ENCODE results near the gene CACNA2D1. TPM values are rescaled to one million over a fixed set of nuclear protein-coding genes. Genes with fewer than 3 reads are reported as not detected.

Gene CACNA2D1
- 12.8 TPM for polyA plus RNA-seq (2013, experiment 1 of 2)
- polyA plus RNA-seq (2013, experiment 2 of 2), result 13.3 TPM

DNA sequence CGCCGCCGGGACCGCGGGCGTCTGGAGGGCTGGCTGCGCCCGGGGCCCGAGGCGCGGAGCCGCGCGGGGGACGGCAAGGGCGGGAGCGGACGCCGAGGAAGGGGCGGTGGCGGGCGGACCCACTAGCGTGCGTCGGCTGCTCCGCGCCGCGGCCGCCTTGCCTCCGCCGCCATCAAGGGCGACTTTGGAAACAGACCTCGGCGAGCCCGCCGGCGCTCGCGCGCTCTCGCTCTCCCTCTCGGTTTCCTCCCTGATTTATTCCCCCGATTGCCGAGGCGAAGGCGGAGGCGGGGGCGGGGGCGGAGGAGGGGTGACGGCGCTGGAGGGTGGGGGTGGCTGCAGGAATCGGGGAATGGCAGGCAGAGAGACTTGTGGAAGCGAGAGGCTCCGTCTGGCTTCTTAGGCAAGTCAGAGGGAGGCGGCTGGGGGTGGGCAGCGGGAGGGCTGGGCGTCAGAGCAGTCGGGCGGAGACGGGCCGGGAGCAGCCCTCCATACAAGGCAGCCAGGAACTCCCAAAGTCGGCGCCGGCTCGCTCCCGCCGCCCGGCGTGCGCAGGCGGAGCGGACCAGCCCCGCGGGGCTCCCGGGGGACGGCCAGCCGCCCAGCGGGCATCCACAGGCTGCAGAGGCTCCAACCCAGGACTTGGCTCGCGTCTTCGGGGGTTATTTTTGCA, at the start of gene CACNA2D1:
TSS of gene CACNA2D1 (minus strand) at position 231 of the 673 bp plus-strand sequence.
- no peaks in the 10 kb centered on the region for H3K36me3 ChIP-seq (ENCODE audit: control insufficient read depth, insufficient read depth, low read length)
- H3K18ac ChIP-seq (ENCODE audit: low read length), result peak within 1 kb of the TSS; percentile 68
- no peak within 1 kb of the TSS for H2AK5ac ChIP-seq (ENCODE audit: low read length)
- peak; percentile 93 for DNase-seq
- no CpG with 5 or more reads among the region's 82 CpGs for WGBS (ENCODE audit: extremely low coverage, insufficient coverage, low lambda C conversion rate)
- H3K79me1 ChIP-seq (ENCODE audit: low read length), result no peaks in the 10 kb centered on the region
- H3K4me2 ChIP-seq (ENCODE audit: low read length), result peak within 1 kb of the TSS; percentile 96
- H2BK5ac ChIP-seq (ENCODE audit: low read length), result peak within 1 kb of the TSS; percentile 18
- peak within 1 kb of the TSS; percentile 48 for H3K23ac ChIP-seq (ENCODE audit: low read length)
- H3K4ac ChIP-seq (ENCODE audit: low read depth, low read length), result peak within 1 kb of the TSS; percentile 61
- H2BK120ac ChIP-seq (ENCODE audit: low read depth, low read length), result peak within 1 kb of the TSS; percentile 83
- H3K27ac ChIP-seq (ENCODE audit: low read depth, low read length), result peak within 1 kb of the TSS; percentile 90
- peak within 1 kb of the TSS; percentile 73 for H3K9ac ChIP-seq (ENCODE audit: low read length)
- H3K4me1 ChIP-seq (ENCODE audit: control insufficient read depth, low read depth, low read length), result peaks cover 2% of the 10 kb centered on the region
- peak within 1 kb of the TSS; percentile 42 for H2BK15ac ChIP-seq (replicated peaks; ENCODE audit: low read depth)
- H3K27me3 ChIP-seq (ENCODE audit: insufficient read depth, low read length, poor library complexity), result no peaks in the 10 kb centered on the region
- peak within 1 kb of the TSS; percentile 87 for H3K56ac ChIP-seq (ENCODE audit: low read length)
- peaks cover 5% of the 10 kb centered on the region for H3K79me2 ChIP-seq (ENCODE audit: control insufficient read depth, insufficient read depth, low read length)
- H4K8ac ChIP-seq (ENCODE audit: low read depth, low read length), result peak within 1 kb of the TSS; percentile 88
- peak within 1 kb of the TSS; percentile 80 for H3K4me3 ChIP-seq (ENCODE audit: low read length)
- H4K5ac ChIP-seq (ENCODE audit: low read length), result no peak within 1 kb of the TSS

DNA sequence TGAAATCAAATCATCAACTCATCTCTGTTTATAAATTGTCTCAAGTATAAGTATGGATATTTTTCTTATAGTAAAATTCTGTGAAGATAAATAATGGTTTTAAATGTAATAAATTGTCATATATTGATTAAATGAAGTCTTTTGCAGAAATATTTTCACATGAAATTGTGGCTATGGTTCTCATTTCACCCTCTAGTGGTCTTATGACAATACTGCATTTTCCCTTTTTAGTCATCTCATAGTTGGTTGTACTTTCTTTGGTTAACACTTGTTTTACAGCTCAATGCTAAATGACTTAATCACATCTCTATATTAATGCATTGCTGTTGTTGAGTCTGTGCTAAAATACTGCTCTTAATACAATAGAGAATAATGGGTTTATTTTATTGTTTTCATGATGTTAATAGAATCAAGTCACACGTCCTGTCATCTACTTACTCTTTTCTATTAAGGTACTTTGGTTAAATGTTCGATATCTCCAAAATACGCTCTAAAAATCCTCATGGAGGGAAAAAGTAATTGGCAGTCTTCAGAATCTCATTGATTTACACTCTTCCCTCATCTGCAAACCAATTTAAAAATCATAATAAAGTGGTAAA, 38.0 kb upstream of the CACNA2D1 start:
- H3K27ac ChIP-seq (ENCODE audit: low read depth, low read length), result no peak overlapping the region
- no peaks in the 10 kb centered on the region for H3K79me2 ChIP-seq (ENCODE audit: control insufficient read depth, insufficient read depth, low read length)
- no peak overlapping the region for H3K56ac ChIP-seq (ENCODE audit: low read length)
- H3K36me3 ChIP-seq (ENCODE audit: control insufficient read depth, insufficient read depth, low read length), result no peaks in the 10 kb centered on the region
- no peaks in the 10 kb centered on the region for H3K27me3 ChIP-seq (ENCODE audit: insufficient read depth, low read length, poor library complexity)
- H3K4me3 ChIP-seq (ENCODE audit: low read length), result no peak overlapping the region
- no peak overlapping the region for H3K18ac ChIP-seq (ENCODE audit: low read length)
- no peak overlapping the region for H3K23ac ChIP-seq (ENCODE audit: low read length)
- no peak overlapping the region for H2BK120ac ChIP-seq (ENCODE audit: low read depth, low read length)
- H2BK15ac ChIP-seq (replicated peaks; ENCODE audit: low read depth), result no peak overlapping the region
- H4K8ac ChIP-seq (ENCODE audit: low read depth, low read length), result no peak overlapping the region
- H3K9ac ChIP-seq (ENCODE audit: low read length), result no peak overlapping the region
- no peaks in the 10 kb centered on the region for H3K4me1 ChIP-seq (ENCODE audit: control insufficient read depth, low read depth, low read length)
- H2AK5ac ChIP-seq (ENCODE audit: low read length), result no peak overlapping the region
- WGBS (ENCODE audit: extremely low coverage, insufficient coverage, low lambda C conversion rate), result no CpG with 5 or more reads among the region's 3 CpGs
- peak; percentile 23 for DNase-seq
- H4K5ac ChIP-seq (ENCODE audit: low read length), result no peak overlapping the region
- no peak overlapping the region for H3K4me2 ChIP-seq (ENCODE audit: low read length)
- H3K4ac ChIP-seq (ENCODE audit: low read depth, low read length), result no peak overlapping the region
- no peak overlapping the region for H2BK5ac ChIP-seq (ENCODE audit: low read length)
- H3K79me1 ChIP-seq (ENCODE audit: low read length), result no peaks in the 10 kb centered on the region

- Histone ChIP-seq H3K4me1 (ENCODE audit: control insufficient read depth, low read depth, low read length) (no peaks in the 10 kb centered on the region), H3K4ac (ENCODE audit: low read depth, low read length) (no peak overlapping the region), H3K79me2 (ENCODE audit: control insufficient read depth, insufficient read depth, low read length) (no peaks in the 10 kb centered on the region), H3K23ac (ENCODE audit: low read length) (no peak overlapping the region), H4K8ac (ENCODE audit: low read depth, low read length) (no peak overlapping the region), H4K5ac (ENCODE audit: low read length) (no peak overlapping the region), H3K4me3 (ENCODE audit: low read length) (no peak overlapping the region), H2AK5ac (ENCODE audit: low read length) (no peak overlapping the region), H3K9ac (ENCODE audit: low read length) (no peak overlapping the region), H3K18ac (ENCODE audit: low read length) (no peak overlapping the region), H3K27me3 (ENCODE audit: insufficient read depth, low read length, poor library complexity) (no peaks in the 10 kb centered on the region), H3K56ac (ENCODE audit: low read length) (no peak overlapping the region), H2BK15ac (replicated peaks; ENCODE audit: low read depth) (no peak overlapping the region), H2BK120ac (ENCODE audit: low read depth, low read length) (no peak overlapping the region), H3K4me2 (ENCODE audit: low read length) (no peak overlapping the region), H3K79me1 (ENCODE audit: low read length) (no peaks in the 10 kb centered on the region), H3K36me3 (ENCODE audit: control insufficient read depth, insufficient read depth, low read length) (no peaks in the 10 kb centered on the region), H2BK5ac (ENCODE audit: low read length) (no peak overlapping the region), H3K27ac (ENCODE audit: low read depth, low read length) (no peak overlapping the region)
- WGBS (ENCODE audit: extremely low coverage, insufficient coverage, low lambda C conversion rate), result no CpG with 5 or more reads among the region's 2 CpGs
- DNase-seq, result no peak
These were observed 34.3 kb upstream of the CACNA2D1 start for GRCh38 chr7:82477733-82478515.

DNA sequence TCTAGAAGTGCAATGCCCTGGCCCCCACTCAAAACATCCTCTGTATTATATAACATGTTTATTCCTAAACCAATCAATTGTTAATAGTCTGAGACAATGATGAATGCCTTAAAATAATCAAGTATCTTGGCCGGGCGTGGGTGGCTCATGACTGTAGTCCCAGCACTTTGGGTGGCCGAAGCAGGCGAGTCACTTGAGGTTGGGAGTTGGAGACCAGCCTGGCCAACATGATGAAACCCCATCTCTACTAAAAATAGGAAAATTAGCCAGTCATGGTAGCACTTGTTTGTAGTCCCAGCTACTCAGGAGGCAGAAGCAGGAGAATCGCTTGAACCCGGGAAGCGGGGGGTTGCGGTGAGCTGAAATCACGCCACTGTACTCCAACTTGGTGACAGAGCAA, 29.4 kb upstream of the CACNA2D1 start:
- Histone ChIP-seq H3K4me3 (ENCODE audit: low read length) (no peak overlapping the region), H3K4ac (ENCODE audit: low read depth, low read length) (no peak overlapping the region), H3K79me1 (ENCODE audit: low read length) (no peaks in the 10 kb centered on the region), H3K56ac (ENCODE audit: low read length) (no peak overlapping the region), H3K18ac (ENCODE audit: low read length) (no peak overlapping the region), H2BK120ac (ENCODE audit: low read depth, low read length) (no peak overlapping the region), H4K5ac (ENCODE audit: low read length) (no peak overlapping the region), H2BK5ac (ENCODE audit: low read length) (no peak overlapping the region), H2AK5ac (ENCODE audit: low read length) (no peak overlapping the region), H2BK15ac (replicated peaks; ENCODE audit: low read depth) (no peak overlapping the region), H3K9ac (ENCODE audit: low read length) (no peak overlapping the region), H4K8ac (ENCODE audit: low read depth, low read length) (no peak overlapping the region), H3K36me3 (ENCODE audit: control insufficient read depth, insufficient read depth, low read length) (no peaks in the 10 kb centered on the region), H3K79me2 (ENCODE audit: control insufficient read depth, insufficient read depth, low read length) (no peaks in the 10 kb centered on the region), H3K4me1 (ENCODE audit: control insufficient read depth, low read depth, low read length) (no peaks in the 10 kb centered on the region), H3K27me3 (ENCODE audit: insufficient read depth, low read length, poor library complexity) (no peaks in the 10 kb centered on the region), H3K27ac (ENCODE audit: low read depth, low read length) (no peak overlapping the region), H3K4me2 (ENCODE audit: low read length) (no peak overlapping the region), H3K23ac (ENCODE audit: low read length) (no peak overlapping the region)
- DNase-seq, result no peak
- no CpG with 5 or more reads among the region's 9 CpGs for WGBS (ENCODE audit: extremely low coverage, insufficient coverage, low lambda C conversion rate)

DNA sequence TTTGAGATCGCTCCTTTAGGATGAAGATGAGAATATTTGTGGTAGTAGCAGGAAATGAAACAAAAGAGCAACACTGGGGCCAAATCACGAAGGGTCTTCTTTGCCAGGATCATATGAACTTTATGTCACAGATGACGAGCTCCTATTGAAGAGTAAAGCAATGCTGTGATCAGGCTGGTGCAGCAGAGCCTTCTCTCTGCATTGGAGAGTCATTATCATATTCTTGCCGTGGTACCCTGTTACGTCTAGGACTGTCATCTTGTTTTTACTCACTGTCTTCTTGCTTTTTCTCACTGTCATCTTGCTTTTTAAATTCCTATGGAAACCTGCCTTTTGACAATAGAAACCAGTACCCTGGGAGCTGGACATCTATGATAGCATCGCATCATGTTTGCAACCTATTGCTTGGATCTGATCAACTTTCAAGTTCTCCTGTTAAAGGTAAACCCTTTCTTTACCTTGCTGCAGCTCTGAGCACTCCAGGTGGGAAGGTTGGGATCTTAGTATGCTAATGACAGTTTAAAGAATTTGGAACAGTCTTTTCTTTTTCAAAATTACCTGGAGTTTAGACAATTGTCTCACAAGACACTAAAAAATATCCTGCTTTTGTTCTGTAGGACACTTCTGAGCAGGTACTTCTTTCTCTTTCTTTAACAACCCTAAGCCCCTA, 27.9 kb upstream of the CACNA2D1 start:
- no CpG with 5 or more reads among the region's 6 CpGs for WGBS (ENCODE audit: extremely low coverage, insufficient coverage, low lambda C conversion rate)
- H3K4ac ChIP-seq (ENCODE audit: low read depth, low read length), result no peak overlapping the region
- no peaks in the 10 kb centered on the region for H3K79me2 ChIP-seq (ENCODE audit: control insufficient read depth, insufficient read depth, low read length)
- no peak overlapping the region for H3K18ac ChIP-seq (ENCODE audit: low read length)
- H3K27me3 ChIP-seq (ENCODE audit: insufficient read depth, low read length, poor library complexity), result no peaks in the 10 kb centered on the region
- H3K27ac ChIP-seq (ENCODE audit: low read depth, low read length), result no peak overlapping the region
- no peak overlapping the region for H3K9ac ChIP-seq (ENCODE audit: low read length)
- H2BK120ac ChIP-seq (ENCODE audit: low read depth, low read length), result no peak overlapping the region
- no peaks in the 10 kb centered on the region for H3K36me3 ChIP-seq (ENCODE audit: control insufficient read depth, insufficient read depth, low read length)
- H3K79me1 ChIP-seq (ENCODE audit: low read length), result no peaks in the 10 kb centered on the region
- no peak overlapping the region for H3K4me2 ChIP-seq (ENCODE audit: low read length)
- H3K4me1 ChIP-seq (ENCODE audit: control insufficient read depth, low read depth, low read length), result no peaks in the 10 kb centered on the region
- no peak overlapping the region for H3K4me3 ChIP-seq (ENCODE audit: low read length)
- DNase-seq, result no peak
- H4K5ac ChIP-seq (ENCODE audit: low read length), result no peak overlapping the region
- no peak overlapping the region for H3K56ac ChIP-seq (ENCODE audit: low read length)
- no peak overlapping the region for H2BK15ac ChIP-seq (replicated peaks; ENCODE audit: low read depth)
- no peak overlapping the region for H3K23ac ChIP-seq (ENCODE audit: low read length)
- no peak overlapping the region for H2BK5ac ChIP-seq (ENCODE audit: low read length)
- H2AK5ac ChIP-seq (ENCODE audit: low read length), result no peak overlapping the region
- H4K8ac ChIP-seq (ENCODE audit: low read depth, low read length), result no peak overlapping the region
